Cerebellar nuclear complex (tissue), 1 donor: ENCODE data around the gene IGSF21.
"Not testable (repeated sequence)": the region's sequence is repeated elsewhere in the genome, so short reads cannot be mapped to it uniquely, and the experiment has no call there.

Experiments
- DNase-seq, 2 experiments: peaks; one replicate each; lab custom pipeline; 2025; lab: John Stamatoyannopoulos, UW

IGSF21 gene

GRCh38 chr1:18398791-18399530 lies 291.4 kb downstream of the IGSF21 start:
- DNase-seq, result no peak

DNA sequence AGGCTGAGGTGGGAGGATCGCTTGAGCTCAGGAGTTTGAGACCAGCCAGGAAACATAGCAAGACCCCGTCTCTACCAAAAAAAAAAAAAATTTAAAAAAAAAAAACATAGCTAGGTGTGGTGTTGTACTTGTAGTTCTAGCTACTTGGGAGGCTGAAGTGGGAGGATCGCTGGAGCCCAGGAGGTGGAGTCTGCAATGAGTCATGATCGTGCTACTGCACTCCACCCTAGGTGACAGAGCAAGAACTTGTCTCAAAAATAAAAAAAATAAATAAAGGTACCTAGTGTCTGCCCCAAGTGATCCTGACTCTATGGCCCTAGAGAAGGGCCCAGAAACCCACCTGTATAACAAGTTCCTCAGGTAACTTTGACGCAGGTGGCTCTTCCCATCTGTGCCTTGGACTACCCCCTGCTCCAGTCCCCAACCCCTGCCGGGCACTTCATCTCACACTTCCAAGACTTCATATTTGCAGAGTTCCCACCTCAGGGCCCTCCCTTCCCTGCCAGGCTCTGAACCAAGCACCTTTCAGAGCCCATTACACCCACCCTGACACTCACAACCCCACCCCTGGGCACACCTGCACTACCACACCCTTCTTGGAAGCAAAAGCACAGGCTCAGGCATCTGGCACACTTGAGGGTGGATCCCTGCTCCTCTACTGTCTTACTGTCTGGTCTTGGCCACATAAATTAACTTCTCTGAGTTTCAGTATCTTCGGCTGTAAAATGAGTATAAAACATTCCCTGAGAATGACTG lies 292.9 kb downstream of the IGSF21 start:
- DNase-seq, result no peak

- DNase-seq, result no peak
Measured at GRCh38 chr1:18401921-18402320, 294.3 kb downstream of the IGSF21 start.

- DNase-seq, result no peak
Measured at GRCh38 chr1:18404460-18404859, 296.9 kb downstream of the IGSF21 start.

GRCh38 chr1:18407166-18408045 lies 299.8 kb downstream of the IGSF21 start:
- no peak for DNase-seq

GRCh38 chr1:18408656-18409370 lies 301.2 kb downstream of the IGSF21 start:
- DNase-seq, result no peak

DNA sequence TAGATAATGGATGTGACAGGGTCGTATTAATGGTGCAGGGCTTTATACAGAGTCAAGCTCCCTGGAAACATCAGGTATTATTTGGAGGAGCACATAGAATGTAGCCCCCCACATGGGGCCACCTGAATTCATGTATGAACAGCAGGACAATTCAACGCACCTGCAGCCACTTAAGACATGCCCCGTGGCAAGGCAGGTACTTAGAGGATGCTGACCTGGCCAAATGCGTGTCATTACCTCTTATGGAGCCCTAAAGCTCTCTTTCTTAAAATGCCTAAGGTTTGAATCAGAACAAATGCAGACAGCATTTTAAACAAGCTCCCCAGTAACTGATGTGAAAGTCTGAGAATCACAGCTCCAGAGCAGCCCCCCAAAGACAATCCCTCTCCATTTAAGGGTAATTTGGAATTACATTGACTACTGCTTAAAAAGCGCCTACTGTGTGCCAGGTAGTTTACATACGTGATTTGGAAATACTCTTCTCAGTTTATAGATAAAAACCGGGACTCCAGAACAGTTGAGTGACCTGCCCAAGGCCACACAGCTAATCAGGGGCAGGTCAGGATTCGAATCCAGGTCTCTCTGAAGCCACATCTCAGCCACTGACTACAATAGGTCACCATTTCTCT lies 302.1 kb downstream of the IGSF21 start:
- DNase-seq, result no peak

- no peak for DNase-seq
Measured at GRCh38 chr1:18410407-18410806, 302.8 kb downstream of the IGSF21 start.

DNA sequence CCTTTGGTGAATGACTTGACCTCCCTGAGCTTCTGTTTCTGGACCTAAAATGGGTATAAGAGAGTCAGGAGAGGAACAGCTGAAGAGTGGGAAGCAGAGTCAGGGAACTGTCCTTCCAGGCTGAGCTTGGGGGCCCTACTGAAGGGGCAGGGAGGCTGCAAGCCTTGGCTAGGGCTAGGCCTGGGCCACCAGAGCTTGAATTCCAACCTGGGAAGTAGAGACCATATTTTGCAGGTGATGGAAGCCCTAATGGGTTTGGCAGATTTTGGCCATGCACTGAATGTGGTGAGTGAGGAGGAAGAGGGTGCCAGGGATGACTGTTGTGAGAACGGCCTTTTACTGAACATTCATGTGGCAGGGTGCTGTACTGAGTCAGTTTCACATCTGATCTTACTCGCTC lies 303.7 kb downstream of the IGSF21 start:
- no peak for DNase-seq

GRCh38 chr1:18411820-18412641 lies 304.4 kb downstream of the IGSF21 start:
- no peak for DNase-seq

DNA sequence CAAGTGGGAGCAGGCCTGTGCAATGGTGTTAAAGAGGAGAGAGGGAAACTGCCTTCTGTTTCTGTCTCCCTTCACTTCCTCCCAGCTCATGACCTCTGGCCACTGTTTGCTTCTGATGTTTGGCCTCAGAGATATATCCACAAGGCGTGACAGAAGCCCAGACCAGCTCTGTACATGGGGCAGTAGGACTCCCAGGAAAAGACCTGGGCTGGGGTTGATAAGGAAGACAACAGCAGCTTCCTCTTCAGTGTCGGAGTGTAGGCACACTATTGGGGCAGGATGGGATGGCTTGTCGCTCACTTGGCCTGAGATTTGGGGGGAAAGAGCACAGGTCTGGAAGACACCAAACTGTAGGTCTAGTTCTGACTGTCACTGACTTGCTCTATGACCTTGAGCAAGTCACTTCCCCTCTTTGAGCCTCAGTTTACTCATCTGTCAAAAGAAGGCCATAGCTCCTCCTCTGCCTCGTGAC lies 305.3 kb downstream of the IGSF21 start:
- DNase-seq, result no peak

- DNase-seq, result no peak
Measured at GRCh38 chr1:18413541-18414305, 306.1 kb downstream of the IGSF21 start.

DNA sequence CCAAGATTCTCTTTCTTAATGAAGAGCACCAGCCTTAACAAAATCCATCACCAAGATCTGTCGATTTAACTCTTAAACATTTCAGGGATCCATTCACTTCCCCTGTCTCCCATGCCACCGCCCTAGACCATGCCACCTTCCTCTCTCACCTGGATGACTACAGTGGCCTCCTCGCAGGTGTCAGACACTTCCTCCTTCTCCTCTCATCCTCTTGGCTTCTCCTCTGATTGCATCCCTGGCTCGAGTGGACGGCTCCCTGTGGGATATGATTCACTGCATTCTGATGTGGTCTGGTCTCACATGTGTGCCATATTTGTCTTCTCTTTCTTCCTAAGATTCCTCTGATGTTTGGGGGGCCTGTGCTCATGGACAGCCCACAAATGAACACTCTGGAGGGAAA lies 306.7 kb downstream of the IGSF21 start:
- DNase-seq, result no peak

- DNase-seq, result no peak
Measured at GRCh38 chr1:18414872-18415447, 307.4 kb downstream of the IGSF21 start.

- DNase-seq, result no peak
Measured at GRCh38 chr1:18415448-18416027, 307.9 kb downstream of the IGSF21 start.

DNA sequence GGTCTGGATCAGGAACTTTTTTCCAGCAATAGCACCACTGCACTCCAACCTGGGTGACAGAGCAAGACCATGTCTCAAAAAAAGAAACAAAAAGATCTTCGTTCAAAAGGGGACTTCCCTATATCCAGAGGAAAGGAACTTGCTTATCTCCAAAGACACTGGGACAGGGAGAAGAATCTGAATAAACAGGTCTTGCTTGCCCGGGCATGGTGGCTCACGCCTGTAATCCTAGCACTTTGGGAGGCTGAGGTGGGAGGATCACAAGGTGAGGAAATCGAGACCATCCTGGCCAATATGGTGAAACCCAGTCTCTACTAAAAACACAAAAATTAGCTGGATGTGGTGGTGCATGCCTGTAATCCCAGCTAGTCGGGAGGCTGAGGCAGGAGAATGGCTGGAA lies 308.5 kb downstream of the IGSF21 start:
- DNase-seq, result not testable (repeated sequence)

DNA sequence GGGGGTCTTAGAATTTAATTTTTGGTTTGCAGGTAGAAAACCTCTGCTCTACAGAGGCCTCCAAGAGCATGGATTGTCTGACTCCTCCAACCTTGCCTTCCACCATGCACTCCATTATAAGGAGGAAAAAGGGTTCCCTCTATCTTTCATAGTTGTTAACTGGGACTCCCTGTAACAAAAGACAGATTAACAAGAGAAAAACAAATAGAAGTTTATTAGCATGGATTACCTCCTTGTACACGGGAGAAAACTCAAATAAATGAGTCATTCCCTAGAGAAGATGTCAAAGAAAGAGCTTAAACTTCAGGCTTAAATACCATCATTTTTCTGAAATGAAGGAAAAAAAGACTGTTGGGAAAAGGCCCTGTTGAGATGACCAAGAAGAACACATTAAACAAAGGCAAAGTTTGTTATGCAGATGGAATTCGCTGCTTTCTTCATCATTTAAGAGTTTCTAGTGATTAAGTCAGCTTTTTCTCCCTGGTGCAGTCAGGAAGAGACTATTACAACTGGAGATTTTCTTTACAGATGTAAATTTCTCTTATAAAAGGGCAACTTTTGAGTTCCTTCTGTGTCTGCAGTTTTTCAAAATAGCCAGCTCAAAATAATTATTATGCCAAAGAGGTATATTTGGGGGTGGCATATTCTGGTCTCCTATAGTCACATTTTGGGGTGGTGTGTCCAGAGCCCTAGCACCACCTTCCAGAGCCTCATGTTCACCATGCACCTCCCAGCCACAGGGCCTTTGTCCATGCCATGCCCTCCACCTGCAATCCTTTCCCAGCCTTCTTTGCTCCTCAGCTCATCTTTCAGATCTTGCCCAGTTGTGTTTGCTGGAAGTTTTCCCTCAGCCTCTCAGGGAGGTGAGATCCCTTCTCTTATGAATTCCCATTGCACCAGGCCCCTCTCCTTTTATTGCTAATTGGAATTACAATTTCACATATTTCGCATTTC lies 310.0 kb downstream of the IGSF21 start:
- no peak for DNase-seq
